H1 (cell line): ENCODE data around the gene METTL21C. TPM values are rescaled to one million over a fixed set of nuclear protein-coding genes. Genes with fewer than 3 reads are reported as not detected.

Experiments
- CTCF ChIA-PET: fragments of 300-600 bp; sonication (Branson Sonifier 250); formaldehyde crosslinking; loops from one replicate; lab custom pipeline; 2021; ENCODE audit not compliant: partially characterized antibody; lab: Charles Lee
- POLR2A ChIA-PET: fragments of 300-600 bp; sonication (Branson Sonifier 250); formaldehyde crosslinking; loops from one replicate; lab custom pipeline; 2021; ENCODE audit warnings: inconsistent platforms; ENCODE audit not compliant: partially characterized antibody; lab: Charles Lee
- DNase-seq, 2 experiments: peaks; one replicate each; pipeline versions ENCODE4 v3.0.0 to v3.0.0-alpha.2; 2010 to 2022; ENCODE audit warnings: low spot score in 2 of 2, low read depth in 1 of 2, mixed read lengths in 1 of 2
- FAIRE-seq: peaks from 2 replicates; lab custom pipeline; 2011; peaks lifted over from hg19 to GRCh38; lab: Jason Lieb, UNC
- H2AFZ ChIP-seq: 2 replicates; pipeline ENCODE4 v1.8.1; 2012; ENCODE audit warnings: low read length, inconsistent platforms
- H2AK5ac ChIP-seq: 2 replicates; pipeline ENCODE4 v1.6.1; 2013; ENCODE audit warnings: low read depth, low read length
- H2BK120ac ChIP-seq: replicated peaks from 2 replicates; pipeline ENCODE3; 2013; ENCODE audit warnings: low read depth, low read length, inconsistent platforms
- H2BK12ac ChIP-seq: 2 replicates; pipeline ENCODE4 v1.6.1; 2013; ENCODE audit warnings: low read depth, low read length
- H2BK15ac ChIP-seq: 2 replicates; pipeline ENCODE4 v1.6.1; 2013; ENCODE audit warnings: low read length
- H2BK20ac ChIP-seq: 2 replicates; pipeline ENCODE4 v1.6.1; 2013; ENCODE audit warnings: low read length
- H2BK5ac ChIP-seq: 2 replicates; pipeline ENCODE4 v1.6.1; 2013; ENCODE audit warnings: low read depth, low read length
- H3K14ac ChIP-seq: 2 replicates; pipeline ENCODE4 v1.6.1; 2013; ENCODE audit warnings: inconsistent platforms; ENCODE audit not compliant: insufficient read length
- H3K18ac ChIP-seq: 2 replicates; pipeline ENCODE4 v1.6.1; 2013; ENCODE audit warnings: low read length; ENCODE audit errors: extremely low read depth
- H3K23ac ChIP-seq: 2 replicates; pipeline ENCODE4 v1.6.1; 2013; ENCODE audit warnings: inconsistent platforms; ENCODE audit not compliant: insufficient read length
- H3K23me2 ChIP-seq: 2 replicates; pipeline ENCODE4 v1.6.1; 2013; ENCODE audit warnings: low read depth, low read length
- H3K27ac ChIP-seq: 2 replicates; pipeline ENCODE4 v1.6.1; 2011; ENCODE audit warnings: low read depth, low read length, inconsistent platforms
- H3K27me3 ChIP-seq, 4 experiments: replicated peaks in 1 of 4; 1 replicate in 1 of 4; 2 replicates in 3 of 4; pipeline versions ENCODE4 v1.6.1 to v1.8.1; 2011 to 2013; ENCODE audit warnings: low read length in 3 of 4, mild to moderate bottlenecking in 3 of 4, inconsistent platforms in 2 of 4, mixed read lengths in 2 of 4, moderate library complexity in 1 of 4; ENCODE audit not compliant: control insufficient read depth in 3 of 4, insufficient read depth in 3 of 4; ENCODE audit errors: extremely low read depth in 1 of 4
- H3K36me3 ChIP-seq, 4 experiments: 2 replicates each; pipeline versions ENCODE4 v1.6.1 to v1.8.1; 2011 to 2013; ENCODE audit warnings: mild to moderate bottlenecking in 4 of 4, low read length in 3 of 4, moderate library complexity in 2 of 4, control low read depth in 1 of 4, inconsistent platforms in 1 of 4; ENCODE audit not compliant: insufficient read depth in 4 of 4, control insufficient read depth in 2 of 4
- H3K4ac ChIP-seq: replicated peaks from 2 replicates; pipeline ENCODE3; 2013; ENCODE audit warnings: low read length, low read depth, mixed read lengths, inconsistent platforms; ENCODE audit not compliant: insufficient read length
- H3K4me1 ChIP-seq, 4 experiments: replicated peaks in 1 of 4; 1 replicate in 1 of 4; 2 replicates in 3 of 4; pipeline versions ENCODE4 v1.6.1 to v1.8.1; 2011 to 2013; ENCODE audit warnings: low read length in 3 of 4, inconsistent platforms in 2 of 4, mixed read lengths in 1 of 4; ENCODE audit not compliant: insufficient read depth in 4 of 4, control insufficient read depth in 3 of 4
- H3K4me2 ChIP-seq, 2 experiments: 2 replicates each; pipeline versions ENCODE4 v1.6.1 to v1.8.1; 2011 to 2013; ENCODE audit warnings: low read depth in 2 of 2, low read length in 2 of 2, control low read depth in 1 of 2, inconsistent platforms in 1 of 2, mild to moderate bottlenecking in 1 of 2; ENCODE audit not compliant: insufficient read depth in 1 of 2
- H3K4me3 ChIP-seq, 4 experiments: fragments of 200-600, 300-600 bp in 1 of 4; sonication (generic), shearing (Covaris generic), sonication (Bioruptor Twin) in 1 of 4; 2 replicates each; pipeline versions ENCODE4 v1.5.1 to v1.8.1; 2011 to 2016; ENCODE audit warnings: low read length in 4 of 4, low read depth in 3 of 4, control low read depth in 2 of 4, inconsistent platforms in 2 of 4, mild to moderate bottlenecking in 2 of 4, mixed read lengths in 1 of 4, moderate library complexity in 1 of 4; ENCODE audit not compliant: insufficient read depth in 2 of 4; ENCODE audit errors: extremely low read depth in 1 of 4
- H3K56ac ChIP-seq: replicated peaks from 2 replicates; pipeline ENCODE3; 2013; ENCODE audit warnings: low read depth, mild to moderate bottlenecking, mixed read lengths, low read length, inconsistent platforms; ENCODE audit not compliant: insufficient read length
- H3K79me1 ChIP-seq: 2 replicates; pipeline ENCODE4 v1.6.1; 2013; ENCODE audit warnings: low read depth, low read length, control low read depth
- H3K79me2 ChIP-seq, 2 experiments: 2 replicates each; pipeline versions ENCODE4 v1.6.1 to v1.8.1; 2012 to 2013; ENCODE audit warnings: low read length in 2 of 2, mild to moderate bottlenecking in 2 of 2, inconsistent platforms in 1 of 2; ENCODE audit not compliant: insufficient read depth in 2 of 2, control insufficient read depth in 1 of 2
- H3K9ac ChIP-seq, 4 experiments: replicated peaks in 1 of 4; 1 replicate in 1 of 4; 2 replicates in 3 of 4; pipeline versions ENCODE4 v1.6.1 to v1.8.1; 2011 to 2013; ENCODE audit warnings: low read depth in 3 of 4, low read length in 3 of 4, control low read depth in 2 of 4, mild to moderate bottlenecking in 2 of 4, moderate library complexity in 2 of 4, inconsistent platforms in 1 of 4; ENCODE audit errors: extremely low read depth in 1 of 4
- H3K9me3 ChIP-seq, 2 experiments: 2 replicates each; pipeline versions ENCODE4 v1.6.1 to v1.8.1; 2012 to 2013; ENCODE audit warnings: mild to moderate bottlenecking in 2 of 2, moderate library complexity in 2 of 2, control low read depth in 1 of 2, inconsistent platforms in 1 of 2, low read depth in 1 of 2, low read length in 1 of 2, mixed read lengths in 1 of 2; ENCODE audit not compliant: insufficient read depth in 2 of 2
- H4K20me1 ChIP-seq, 2 experiments: replicated peaks in 1 of 2; 2 replicates each; pipeline versions ENCODE3 to v1.8.1; 2011 to 2013; ENCODE audit warnings: inconsistent platforms in 2 of 2, low read length in 2 of 2, mild to moderate bottlenecking in 1 of 2; ENCODE audit not compliant: insufficient read depth in 2 of 2, control insufficient read depth in 1 of 2
- H4K5ac ChIP-seq: 2 replicates; pipeline ENCODE4 v1.6.1; 2013; ENCODE audit warnings: low read length, low read depth, mixed read lengths, inconsistent platforms; ENCODE audit not compliant: insufficient read length
- H4K8ac ChIP-seq: 2 replicates; pipeline ENCODE4 v1.8.0; 2013; ENCODE audit warnings: mild to moderate bottlenecking, moderate library complexity, low read length, inconsistent platforms; ENCODE audit not compliant: insufficient read depth; ENCODE audit errors: extremely low read depth
- H4K91ac ChIP-seq: replicated peaks from 2 replicates; pipeline ENCODE3; 2013; ENCODE audit warnings: low read length, mixed read lengths, inconsistent platforms; ENCODE audit not compliant: insufficient read length
- CBX5 ChIP-seq: fragments of 300-800, 300-1000 bp; sonication (generic); IDR thresholded peaks from 2 replicates; pipeline ENCODE4 v1.7.1; 2016; ENCODE audit warnings: antibody characterized with exemption, low read length, low read depth
- CBX8 ChIP-seq: fragments of 300-800, 300-1000 bp; sonication (generic); IDR thresholded peaks from 2 replicates; pipeline ENCODE4 v1.7.1; 2016; ENCODE audit warnings: low read depth, low read length, borderline replicate concordance
- CEBPB ChIP-seq: IDR thresholded peaks from 2 replicates; pipeline ENCODE4 v1.6.1; 2012; ENCODE audit warnings: low read depth, low read length
- CREB1 ChIP-seq: IDR thresholded peaks from 2 replicates; pipeline ENCODE4 v1.6.1; 2012; ENCODE audit warnings: inconsistent platforms
- GABPA ChIP-seq: IDR thresholded peaks from 2 replicates; pipeline ENCODE4 v1.6.1; 2011; ENCODE audit warnings: mild to moderate bottlenecking, low read length, moderate library complexity, borderline replicate concordance; ENCODE audit not compliant: insufficient read depth
- HDAC6 ChIP-seq: IDR thresholded peaks from one replicate; pipeline ENCODE4 v1.7.1; 2012; ENCODE audit warnings: low read depth, mild to moderate bottlenecking, inconsistent platforms, low read length, moderate library complexity
- KDM1A ChIP-seq: fragments of 200-600, 300-600 bp; sonication (generic); IDR thresholded peaks from 2 replicates; pipeline ENCODE4 v1.7.1; 2016; ENCODE audit warnings: mild to moderate bottlenecking, low read length, borderline replicate concordance
- POU5F1 ChIP-seq: IDR thresholded peaks from 2 replicates; pipeline ENCODE4 v1.6.1; 2011; ENCODE audit warnings: low read depth, mild to moderate bottlenecking, low read length, moderate library complexity
- RAD21 ChIP-seq, 2 experiments: IDR thresholded peaks in 1 of 2; conservative IDR thresholded peaks in 1 of 2; 2 replicates each; pipeline ENCODE4 v1.6.1; 2011; ENCODE audit warnings: low read depth in 2 of 2, low read length in 2 of 2, improper control_type of control experiment in 1 of 2, inconsistent platforms in 1 of 2, mild to moderate bottlenecking in 1 of 2, moderate library complexity in 1 of 2
- RBBP5 ChIP-seq: IDR thresholded peaks from 2 replicates; pipeline ENCODE4 v1.7.1; 2012; ENCODE audit warnings: low read depth, mild to moderate bottlenecking, inconsistent platforms, low read length, moderate library complexity, borderline replicate concordance
- RFX5 ChIP-seq: IDR thresholded peaks from 2 replicates; pipeline ENCODE4 v1.6.1; 2011; ENCODE audit warnings: low read depth, low read length, improper control_type of control experiment, borderline replicate concordance
- SP2 ChIP-seq: IDR thresholded peaks from 2 replicates; pipeline ENCODE4 v1.6.1; 2012; ENCODE audit warnings: mild to moderate bottlenecking, low read length, inconsistent platforms
- WGBS, 2 experiments: shearing (Covaris generic) in 1 of 2; methylation state at CpG; one replicate each; pipeline versions ENCODE4 v1.1.6 to v1.1.7; 2013 to 2015; ENCODE audit warnings: low lambda C conversion rate in 2 of 2, mixed read lengths in 2 of 2, inconsistent platforms in 1 of 2, low coverage in 1 of 2, missing lambda C conversion rate in 1 of 2; ENCODE audit not compliant: insufficient replicate concordance in 2 of 2, insufficient coverage in 1 of 2, insufficient read length in 1 of 2; ENCODE audit errors: extremely low coverage in 1 of 2, missing lambda C conversion rate in 1 of 2; 5-methylcytosine and 5-hydroxymethylcytosine counted together
- polyA plus RNA-seq, 7 experiments: library from polyadenylated mRNA; depleted of rRNA in 3 of 7; stranded (reverse) in 5 of 7; unstranded in 2 of 7; fragments of >200 nt in 5 of 7; fragments of 200-250 nt in 2 of 7; gene quantifications; 1 replicate in 5 of 7; 2 replicates in 1 of 7; 4 replicates in 1 of 7; pipeline versions ENCODE4 v1.2.1 to v1.2.3, GENCODE V29; 2011 to 2013; ENCODE audit warnings: missing spikeins in 2 of 7, mixed read lengths in 2 of 7
- total RNA-seq: library from RNA; stranded (reverse); fragmentation: NEBNext Ultra II Directional; extraction: Animal tissue kit (Norgen Biotek cat#: 25700); gene quantifications from 2 replicates; pipeline ENCODE4 v1.2.1, GENCODE V29; 2021
- TF ChIP-seq, protein P1 (sequence below): IDR thresholded peaks from 2 replicates; pipeline ENCODE4 v1.6.1; 2012; ENCODE audit warnings: inconsistent platforms
- TF ChIP-seq, protein P2 (sequence below): IDR thresholded peaks from 2 replicates; pipeline ENCODE4 v1.6.1; 2011; ENCODE audit warnings: low read length, improper control_type of control experiment

Gene METTL21C
- total and polyA plus RNA-seq, 2 of the 8 experiments (the other 6 are each of a cell fraction or from before 2014, with no cell fraction given): not detected

DNA sequence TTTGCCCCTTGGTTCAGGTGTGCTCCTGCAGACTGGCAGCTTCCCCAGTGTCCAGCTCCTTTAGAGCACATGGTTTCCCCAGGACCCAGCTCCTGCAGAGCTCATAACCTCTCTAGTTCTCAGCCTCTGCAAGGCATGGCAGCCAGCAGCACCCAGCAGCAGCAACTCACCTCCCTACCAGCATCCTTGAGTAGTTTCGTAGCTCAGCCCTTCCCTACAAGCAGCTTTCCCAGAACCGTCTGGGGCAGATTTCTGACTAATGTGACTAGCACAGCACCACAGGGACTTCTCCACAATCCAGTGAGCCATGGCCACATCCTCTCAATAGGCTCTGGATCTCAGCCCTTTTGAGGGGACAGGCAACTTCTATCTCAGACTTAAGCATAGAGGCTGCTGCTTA lies 14.1 kb upstream of the METTL21C start:
- Histone ChIP-seq H3K4me2 (no peak overlapping the region), H3K9me3 (no peaks in the 10 kb centered on the region; a peak in 1 of 4 replicates), H3K23ac (no peak overlapping the region), H3K27ac (no peak overlapping the region), H3K36me3 (no peaks in the 10 kb centered on the region), H3K18ac (no peak overlapping the region), H2AK5ac (no peak overlapping the region), H2BK20ac (no peak overlapping the region), H3K23me2 (no peaks in the 10 kb centered on the region), H2BK120ac (no peak overlapping the region), H3K27me3 (no peaks in the 10 kb centered on the region), H4K8ac (no peak overlapping the region), H3K4me1 (no peaks in the 10 kb centered on the region), H4K5ac (no peak overlapping the region), H2BK15ac (no peak overlapping the region), H3K14ac (no peak overlapping the region), H3K79me2 (no peaks in the 10 kb centered on the region), H2AFZ (no peak overlapping the region), H4K91ac (no peak overlapping the region), H3K4ac (no peak overlapping the region), H3K4me3 (no peak overlapping the region), H3K56ac (no peak overlapping the region), H3K9ac (no peak overlapping the region), H2BK12ac (no peak overlapping the region), H3K79me1 (no peaks in the 10 kb centered on the region), H4K20me1 (no peaks in the 10 kb centered on the region), H2BK5ac (no peak overlapping the region)
- DNase-seq (no peak), FAIRE-seq (no peak)
- ChIA-PET POLR2A (no interaction called here), CTCF (interaction anchor here (0.6 to 1.1 kb wide), 2 partner anchors 9 to 92 kb away, joined by 3 read pairs; no protein-coding TSS in a partner anchor)
- 98% methylated on average over 2 of the region's 2 CpGs; no CpG with 5 or more reads in 1 of the 2 experiments for WGBS, 2 experiments
- TF ChIP-seq GABPA (no peak), CREB1 (no peak), CBX5 (no peak), KDM1A (no peak), CEBPB (no peak), RBBP5 (no peak), HDAC6 (no peak), SP2 (no peak), RFX5 (no peak), CBX8 (no peak), POU5F1 (no peak), RAD21 (IDR thresholded peaks at IDR 0.05 in 1 of 2, conservative IDR thresholded peaks at IDR 0.05 in 1 of 2; ENCODE audit: low read depth in 2 of 2, low read length in 2 of 2) (no peak)
- TF ChIP-seq, protein P1, sequence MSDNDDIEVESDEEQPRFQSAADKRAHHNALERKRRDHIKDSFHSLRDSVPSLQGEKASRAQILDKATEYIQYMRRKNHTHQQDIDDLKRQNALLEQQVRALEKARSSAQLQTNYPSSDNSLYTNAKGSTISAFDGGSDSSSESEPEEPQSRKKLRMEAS: no peak
- TF ChIP-seq, protein P2, sequence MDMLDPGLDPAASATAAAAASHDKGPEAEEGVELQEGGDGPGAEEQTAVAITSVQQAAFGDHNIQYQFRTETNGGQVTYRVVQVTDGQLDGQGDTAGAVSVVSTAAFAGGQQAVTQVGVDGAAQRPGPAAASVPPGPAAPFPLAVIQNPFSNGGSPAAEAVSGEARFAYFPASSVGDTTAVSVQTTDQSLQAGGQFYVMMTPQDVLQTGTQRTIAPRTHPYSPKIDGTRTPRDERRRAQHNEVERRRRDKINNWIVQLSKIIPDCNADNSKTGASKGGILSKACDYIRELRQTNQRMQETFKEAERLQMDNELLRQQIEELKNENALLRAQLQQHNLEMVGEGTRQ: no peak
